Osteocyte (in vitro differentiated cells): ENCODE data around the gene AGPS. TPM values are rescaled to one million over a fixed set of nuclear protein-coding genes. Genes with fewer than 3 reads are reported as not detected.

Experiments
- DNase-seq: peaks from one replicate; pipeline ENCODE4 v3.0.0; 2021; ENCODE audit warnings: mixed read lengths; ENCODE audit not compliant: unreplicated experiment; ENCODE audit errors: extremely low spot score
- H3K27ac Mint-ChIP-seq: one replicate; pipeline ENCODE4 v1.8.0; 2021; ENCODE audit warnings: mild to moderate bottlenecking, mixed read lengths; ENCODE audit not compliant: unreplicated experiment
- H3K27me3 Mint-ChIP-seq: one replicate; pipeline ENCODE4 v1.8.0; 2021; ENCODE audit warnings: mixed read lengths; ENCODE audit not compliant: unreplicated experiment
- H3K36me3 Mint-ChIP-seq: one replicate; pipeline ENCODE4 v1.8.0; 2021; ENCODE audit warnings: mixed read lengths; ENCODE audit not compliant: unreplicated experiment
- H3K4me1 Mint-ChIP-seq: one replicate; pipeline ENCODE4 v1.8.0; 2021; ENCODE audit warnings: mixed read lengths; ENCODE audit not compliant: unreplicated experiment
- H3K4me3 Mint-ChIP-seq: one replicate; pipeline ENCODE4 v1.8.0; 2021; ENCODE audit warnings: mild to moderate bottlenecking, moderate library complexity, mixed read lengths; ENCODE audit not compliant: unreplicated experiment
- H3K9me3 Mint-ChIP-seq: one replicate; pipeline ENCODE4 v1.8.0; 2021; ENCODE audit warnings: mixed read lengths; ENCODE audit not compliant: unreplicated experiment
- CTCF ChIP-seq: fragments of 200-600 bp; sonication (generic); IDR thresholded peaks from 2 replicates; pipeline ENCODE4 v1.5.0; 2021; ENCODE audit warnings: antibody characterized with exemption, mild to moderate bottlenecking, moderate library complexity
- long read RNA-seq: library from polyadenylated mRNA; unstranded; transcript quantifications from one replicate; pipeline ENCODE4 v2.0.0, GENCODE V29; 2021
- total RNA-seq: library from RNA; stranded (reverse); gene quantifications from 2 replicates; pipeline ENCODE4 v1.2.1, GENCODE V29; 2021

The AGPS gene
- 34.3 and 38.0 TPM in 2 replicates for total RNA-seq
- long read RNA-seq, full-length matches to known transcripts = 9 of 28 reads
- long read RNA-seq, partial matches to known transcripts = 8 of 28 reads
- long read RNA-seq, other reads (novel, unspliced or antisense) = 11 of 28 reads

GRCh38 chr2:177392373-177393202 is at the start of gene AGPS:
AGPS (plus strand) TSS chr2:177392773; CDS start chr2:177392790, 17 bp downstream.
- Mint-ChIP-seq H3K27me3 (no peaks in the 10 kb centered on the region), H3K4me1 (peaks cover 44% of the 10 kb centered on the region), H3K36me3 (peaks cover 2% of the 10 kb centered on the region), H3K9me3 (no peaks in the 10 kb centered on the region), H3K27ac (peak within 1 kb of the TSS; percentile 92), H3K4me3 (peak within 1 kb of the TSS; percentile 98)
- peak; percentile 18 for TF ChIP-seq CTCF
- DNase-seq = peak; percentile 89

GRCh38 chr2:177343773-177344172 is 48.8 kb upstream of the AGPS start:
- H3K4me1 Mint-ChIP-seq = no peaks in the 10 kb centered on the region
- no peaks in the 10 kb centered on the region for H3K27me3 Mint-ChIP-seq
- peaks cover 2% of the 10 kb centered on the region for H3K36me3 Mint-ChIP-seq
- no peak overlapping the region for H3K27ac Mint-ChIP-seq
- TF ChIP-seq CTCF = no peak
- DNase-seq = no peak
- no peak overlapping the region for H3K4me3 Mint-ChIP-seq
- H3K9me3 Mint-ChIP-seq = no peaks in the 10 kb centered on the region

GRCh38 chr2:177344316-177344715 is 48.3 kb upstream of the AGPS start:
- TF ChIP-seq CTCF = no peak

GRCh38 chr2:177346192-177346591 is 46.4 kb upstream of the AGPS start:
- H3K4me1 Mint-ChIP-seq = no peaks in the 10 kb centered on the region
- H3K27me3 Mint-ChIP-seq = no peaks in the 10 kb centered on the region
- no peak for TF ChIP-seq CTCF
- no peak overlapping the region for H3K27ac Mint-ChIP-seq
- no peak overlapping the region for H3K4me3 Mint-ChIP-seq
- H3K36me3 Mint-ChIP-seq = peaks cover 2% of the 10 kb centered on the region
- DNase-seq = no peak
- H3K9me3 Mint-ChIP-seq = no peaks in the 10 kb centered on the region

More at GRCh38 chr2:177344316-177344715, 48.3 kb upstream of the AGPS start:
- no peaks in the 10 kb centered on the region for H3K4me1 Mint-ChIP-seq
- H3K27ac Mint-ChIP-seq = no peak overlapping the region
- peaks cover 2% of the 10 kb centered on the region for H3K36me3 Mint-ChIP-seq
- no peak for DNase-seq
- no peak overlapping the region for H3K4me3 Mint-ChIP-seq
- no peaks in the 10 kb centered on the region for H3K9me3 Mint-ChIP-seq
- no peaks in the 10 kb centered on the region for H3K27me3 Mint-ChIP-seq

- DNase-seq = no peak
- no peak for TF ChIP-seq CTCF
- H3K36me3 Mint-ChIP-seq = peaks cover 2% of the 10 kb centered on the region
- H3K9me3 Mint-ChIP-seq = no peaks in the 10 kb centered on the region
- H3K27me3 Mint-ChIP-seq = no peaks in the 10 kb centered on the region
- H3K27ac Mint-ChIP-seq = no peak overlapping the region
- peaks cover 2% of the 10 kb centered on the region for H3K4me1 Mint-ChIP-seq
- no peak overlapping the region for H3K4me3 Mint-ChIP-seq
Measured at GRCh38 chr2:177347570-177347969, 45.0 kb upstream of the AGPS start.
